ENCODE data around the gene NEK10. TPM values are rescaled to one million over a fixed set of nuclear protein-coding genes. Genes with fewer than 3 reads are reported as not detected.

NEK10 gene
- total RNA-seq, 1 experiment from 2014 or later, result 0.66 TPM

DNA sequence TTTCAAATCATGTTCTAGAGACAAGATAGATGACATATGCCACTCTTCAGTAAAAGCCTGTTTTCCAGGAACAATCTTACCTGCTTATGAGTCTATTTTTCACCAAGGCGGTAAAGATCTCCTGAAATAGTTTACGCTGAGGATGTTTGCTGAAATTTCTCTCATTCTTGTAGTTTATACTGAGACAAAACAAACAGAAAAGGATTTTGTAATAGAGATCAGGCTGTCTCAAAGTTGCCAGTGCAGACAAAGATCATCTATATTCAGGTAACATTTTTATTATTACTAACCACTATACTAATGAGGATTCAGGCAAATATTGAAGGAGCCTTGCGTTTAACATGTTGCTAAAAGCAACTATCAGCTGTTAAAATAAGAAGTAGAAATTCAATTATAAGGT, 25.0 kb downstream of the NEK10 start:
- H3K27ac ChIP-seq (ENCODE audit: insufficient read length, low read depth, low read length), result no peak overlapping the region
- H3K9ac ChIP-seq (ENCODE audit: extremely low read depth, insufficient read length, low read length), result no peak overlapping the region
- H3K18ac ChIP-seq (ENCODE audit: insufficient read length, low read depth, low read length), result no peak overlapping the region
- no peak overlapping the region for H4K5ac ChIP-seq (ENCODE audit: insufficient read length, low read depth, low read length)
- no peak overlapping the region for H2AFZ ChIP-seq (ENCODE audit: low read length)
- H2BK5ac ChIP-seq (ENCODE audit: insufficient read length, low read length), result no peak overlapping the region
- H2BK20ac ChIP-seq (ENCODE audit: low read depth, low read length, poor library complexity, severe bottlenecking), result no peak overlapping the region
- no peak overlapping the region for H3K14ac ChIP-seq (ENCODE audit: insufficient read depth, low read length)
- no peak overlapping the region for H3K56ac ChIP-seq (ENCODE audit: insufficient read length, low read depth, low read length)
- no peaks in the 10 kb centered on the region for H3K79me2 ChIP-seq (ENCODE audit: insufficient read depth, low read length)
- no peaks in the 10 kb centered on the region for H3K27me3 ChIP-seq (ENCODE audit: insufficient read depth, low read length)
- H3K27me3 Mint-ChIP-seq (ENCODE audit: low read depth), result no peaks in the 10 kb centered on the region
- H3K4me3 Mint-ChIP-seq, result no peak overlapping the region
- H3K4me1 ChIP-seq (ENCODE audit: insufficient read depth, low read length), result no peaks in the 10 kb centered on the region
- no peaks in the 10 kb centered on the region for H3K4me1 Mint-ChIP-seq
- no peak for DNase-seq
- no peak overlapping the region for H2BK15ac ChIP-seq (ENCODE audit: low read depth, low read length)
- H2AK5ac ChIP-seq (ENCODE audit: insufficient read length, low read length), result no peak overlapping the region
- no peak overlapping the region for H3K27ac Mint-ChIP-seq
- no peaks in the 10 kb centered on the region for H3K9me3 Mint-ChIP-seq
- H3T11ph ChIP-seq (ENCODE audit: low read length), result no peak overlapping the region
- H4K8ac ChIP-seq (replicated peaks; ENCODE audit: insufficient read length, low read depth, low read length), result no peak overlapping the region
- no peak overlapping the region for H2BK12ac ChIP-seq (ENCODE audit: insufficient read length, low read depth, low read length)
- no peaks in the 10 kb centered on the region for H3K36me3 Mint-ChIP-seq (ENCODE audit: insufficient read depth in 1 of 3, low read depth in 3 of 3)
- no peaks in the 10 kb centered on the region for H4K20me1 ChIP-seq (ENCODE audit: control insufficient read depth, insufficient read depth, insufficient read length)
- H3K4me2 ChIP-seq (ENCODE audit: insufficient read depth, insufficient read length, low read length), result no peak overlapping the region
- no peak overlapping the region for H4K91ac ChIP-seq (ENCODE audit: insufficient read length, low read depth, low read length)
- no CpG with 5 or more reads among the region's 3 CpGs for WGBS (ENCODE audit: extremely low coverage, insufficient read length, low lambda C conversion rate)
- no peak overlapping the region for H2BK120ac ChIP-seq (ENCODE audit: low read depth, low read length, poor library complexity, severe bottlenecking)
- no peaks in the 10 kb centered on the region for H3K23me2 ChIP-seq (ENCODE audit: insufficient read length, low read depth, low read length, poor library complexity, severe bottlenecking)
- TF ChIP-seq, protein P1, sequence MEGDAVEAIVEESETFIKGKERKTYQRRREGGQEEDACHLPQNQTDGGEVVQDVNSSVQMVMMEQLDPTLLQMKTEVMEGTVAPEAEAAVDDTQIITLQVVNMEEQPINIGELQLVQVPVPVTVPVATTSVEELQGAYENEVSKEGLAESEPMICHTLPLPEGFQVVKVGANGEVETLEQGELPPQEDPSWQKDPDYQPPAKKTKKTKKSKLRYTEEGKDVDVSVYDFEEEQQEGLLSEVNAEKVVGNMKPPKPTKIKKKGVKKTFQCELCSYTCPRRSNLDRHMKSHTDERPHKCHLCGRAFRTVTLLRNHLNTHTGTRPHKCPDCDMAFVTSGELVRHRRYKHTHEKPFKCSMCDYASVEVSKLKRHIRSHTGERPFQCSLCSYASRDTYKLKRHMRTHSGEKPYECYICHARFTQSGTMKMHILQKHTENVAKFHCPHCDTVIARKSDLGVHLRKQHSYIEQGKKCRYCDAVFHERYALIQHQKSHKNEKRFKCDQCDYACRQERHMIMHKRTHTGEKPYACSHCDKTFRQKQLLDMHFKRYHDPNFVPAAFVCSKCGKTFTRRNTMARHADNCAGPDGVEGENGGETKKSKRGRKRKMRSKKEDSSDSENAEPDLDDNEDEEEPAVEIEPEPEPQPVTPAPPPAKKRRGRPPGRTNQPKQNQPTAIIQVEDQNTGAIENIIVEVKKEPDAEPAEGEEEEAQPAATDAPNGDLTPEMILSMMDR (conservative IDR thresholded peaks at IDR 0.05), result no peak
- H3K23ac ChIP-seq (ENCODE audit: insufficient read length, low read depth, low read length), result no peak overlapping the region
- H3K4ac ChIP-seq (ENCODE audit: low read depth, low read length), result no peak overlapping the region
- H3K9me3 ChIP-seq (ENCODE audit: control insufficient read depth, low read depth, low read length), result no peaks in the 10 kb centered on the region
- H3K79me1 ChIP-seq (ENCODE audit: insufficient read depth, low read depth, low read length, poor library complexity, severe bottlenecking), result no peaks in the 10 kb centered on the region

Measured in H9 (cell line).